Cardiac fibroblast (primary cell): ENCODE measurements around the gene RIOK1.
A peak's percentile ranks its signal among the peaks of the same experiment; 100 is the strongest.

Experiments used
- DNase-seq, 2 donors: peaks; one replicate each; pipeline versions ENCODE4 v3.0.0 to v3.0.0-alpha.2; 2010; ENCODE audit warnings: low read depth in 2 of 2
- H3K4me3 ChIP-seq, 2 donors: replicated peaks in 1 of 2; 1 replicate in 1 of 2; 2 replicates in 1 of 2; pipeline ENCODE4 v1.5.1; 2011; ENCODE audit warnings: low read depth in 2 of 2, low read length in 2 of 2, mild to moderate bottlenecking in 2 of 2, moderate library complexity in 1 of 2
- TF ChIP-seq, protein P1 (sequence below): IDR thresholded peaks from one replicate; pipeline ENCODE4 v1.5.1; 2011; ENCODE audit warnings: low read depth, mild to moderate bottlenecking, low read length, inconsistent platforms

Gene RIOK1

DNA sequence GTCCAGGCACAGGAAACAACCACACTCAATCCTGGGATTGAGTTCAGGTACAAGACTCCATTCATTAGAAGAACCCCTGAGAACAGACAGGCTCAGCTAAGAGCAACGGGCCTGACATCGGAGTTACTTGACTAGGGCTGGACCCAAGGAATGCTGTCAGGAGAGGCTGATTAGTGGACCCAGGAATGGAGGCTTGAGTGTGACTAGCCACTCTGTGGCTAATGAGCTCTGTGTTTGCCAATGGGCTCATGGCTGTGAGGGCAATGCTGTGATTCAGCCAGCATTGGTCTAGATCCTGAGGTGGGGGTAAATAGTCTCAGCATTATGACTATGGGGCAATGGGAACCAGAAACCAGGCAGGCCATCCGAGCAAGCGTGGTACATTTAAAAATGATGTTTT is 71.8 kb downstream of the RIOK1 start:
- no peak overlapping the region for H3K4me3 ChIP-seq
- TF ChIP-seq, protein P1, sequence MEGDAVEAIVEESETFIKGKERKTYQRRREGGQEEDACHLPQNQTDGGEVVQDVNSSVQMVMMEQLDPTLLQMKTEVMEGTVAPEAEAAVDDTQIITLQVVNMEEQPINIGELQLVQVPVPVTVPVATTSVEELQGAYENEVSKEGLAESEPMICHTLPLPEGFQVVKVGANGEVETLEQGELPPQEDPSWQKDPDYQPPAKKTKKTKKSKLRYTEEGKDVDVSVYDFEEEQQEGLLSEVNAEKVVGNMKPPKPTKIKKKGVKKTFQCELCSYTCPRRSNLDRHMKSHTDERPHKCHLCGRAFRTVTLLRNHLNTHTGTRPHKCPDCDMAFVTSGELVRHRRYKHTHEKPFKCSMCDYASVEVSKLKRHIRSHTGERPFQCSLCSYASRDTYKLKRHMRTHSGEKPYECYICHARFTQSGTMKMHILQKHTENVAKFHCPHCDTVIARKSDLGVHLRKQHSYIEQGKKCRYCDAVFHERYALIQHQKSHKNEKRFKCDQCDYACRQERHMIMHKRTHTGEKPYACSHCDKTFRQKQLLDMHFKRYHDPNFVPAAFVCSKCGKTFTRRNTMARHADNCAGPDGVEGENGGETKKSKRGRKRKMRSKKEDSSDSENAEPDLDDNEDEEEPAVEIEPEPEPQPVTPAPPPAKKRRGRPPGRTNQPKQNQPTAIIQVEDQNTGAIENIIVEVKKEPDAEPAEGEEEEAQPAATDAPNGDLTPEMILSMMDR: no peak
- DNase-seq: no peak

DNA sequence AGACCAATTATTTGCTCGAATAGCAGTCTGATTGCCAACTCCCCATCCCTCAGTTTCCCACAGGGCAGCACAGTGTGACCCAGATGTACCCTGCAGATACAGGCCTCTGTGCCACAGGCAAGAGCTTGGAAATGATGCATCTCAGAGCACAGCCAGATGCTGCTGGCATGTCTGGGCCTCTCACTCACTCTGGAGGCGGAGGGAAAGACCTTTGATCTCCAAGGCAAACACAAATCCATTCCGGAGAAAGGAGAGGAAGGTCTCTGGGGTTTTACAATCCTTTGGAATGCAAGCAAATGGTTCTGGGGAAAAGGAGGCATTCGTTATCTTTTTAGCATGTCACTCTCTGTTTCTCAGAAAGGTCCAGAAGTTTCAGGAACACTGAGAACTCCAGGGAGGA is 74.2 kb downstream of the RIOK1 start:
- peak in 1 of 2 donors; percentile 41 for DNase-seq
- no peak overlapping the region for H3K4me3 ChIP-seq
- TF ChIP-seq, protein P1: no peak

DNA sequence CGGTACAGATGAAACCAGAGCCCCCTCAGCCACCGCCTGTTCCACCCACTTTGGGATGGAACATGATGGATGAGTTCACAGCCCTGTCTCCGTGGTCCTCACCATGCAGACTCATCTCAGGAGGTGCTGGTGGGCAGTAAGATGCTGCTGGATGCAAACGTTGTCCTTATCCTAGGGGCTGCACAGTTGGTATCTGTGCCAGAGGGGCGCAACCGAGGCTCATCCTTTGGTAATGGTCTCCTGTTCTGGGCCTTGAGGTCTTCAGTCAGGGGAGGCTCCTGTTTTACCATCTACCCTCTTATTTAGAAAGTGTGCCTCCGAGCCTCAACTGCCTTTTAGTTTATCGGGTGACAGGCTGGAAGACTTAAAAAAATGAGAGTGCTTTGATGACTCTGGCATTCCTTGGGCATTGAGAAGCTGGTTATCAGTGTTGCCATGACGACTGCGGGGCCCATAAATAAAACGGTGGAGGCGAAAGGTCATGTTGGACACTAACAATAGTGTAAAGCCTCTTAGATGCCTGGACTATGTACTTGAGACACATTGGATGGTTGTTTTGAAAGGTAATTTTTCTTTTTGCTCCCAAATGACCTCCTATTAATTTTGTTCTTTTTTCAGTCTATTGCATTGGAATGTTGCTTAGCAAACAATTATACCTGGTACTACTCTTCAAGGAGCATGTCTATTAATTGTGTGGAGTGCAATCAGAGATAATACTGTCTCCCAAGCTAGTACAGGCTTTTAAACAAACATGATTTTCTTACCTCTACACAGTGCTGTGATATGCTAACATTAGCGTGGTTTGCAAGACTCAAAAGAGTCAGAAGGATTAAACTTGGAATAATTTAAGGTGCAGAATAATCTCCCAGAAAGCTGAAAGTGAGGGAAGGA is 77.6 kb downstream of the RIOK1 start:
- DNase-seq: peak in 1 of 2 donors; percentile 70
- no peak overlapping the region for H3K4me3 ChIP-seq
- TF ChIP-seq, protein P1: no peak
